Measurements from ENCODE around the gene SFXN2. TPM values are rescaled to one million over a fixed set of nuclear protein-coding genes. Genes with fewer than 3 reads are reported as not detected.

The SFXN2 gene
- total RNA-seq, 2 donors from 2014 or later = 9.7 to 27.6 TPM

DNA sequence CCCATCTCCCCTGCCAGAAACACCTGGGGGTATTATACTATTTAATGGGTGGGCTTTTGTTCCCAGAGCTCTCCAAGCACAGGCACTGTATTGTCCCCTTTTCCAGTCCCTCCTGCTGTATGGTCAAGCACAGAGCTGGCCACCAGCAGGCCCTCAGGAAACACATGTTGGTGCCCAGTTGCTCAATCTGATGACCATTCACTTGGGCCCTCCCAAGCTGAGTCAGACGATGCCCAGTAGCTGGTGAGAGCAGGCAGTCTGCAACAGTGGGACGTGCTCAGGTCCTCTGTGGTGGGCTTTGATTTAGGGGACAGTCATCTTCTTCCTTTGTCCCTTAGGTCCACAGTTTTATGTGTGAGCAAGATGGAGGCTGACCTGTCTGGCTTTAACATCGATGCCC, 11.8 kb downstream of the SFXN2 start:
- Histone ChIP-seq H3K27me3 (no peaks in the 10 kb centered on the region), H3K27ac (no peak overlapping the region), H3K9me3 (no peaks in the 10 kb centered on the region), H3K36me3 (no peaks in the 10 kb centered on the region), H3K9ac (ENCODE audit: low read depth in 2 of 2, low read length in 2 of 2) (no peak overlapping the region), H3K4me1 (no peaks in the 10 kb centered on the region), H3K4me3 (no peak overlapping the region)
- intact Hi-C loops (cut with DNase I) = loop anchor here (5.0 kb wide), 1 partner anchor 176 kb away; no protein-coding TSS in a partner anchor
- TF ChIP-seq, protein P1, sequence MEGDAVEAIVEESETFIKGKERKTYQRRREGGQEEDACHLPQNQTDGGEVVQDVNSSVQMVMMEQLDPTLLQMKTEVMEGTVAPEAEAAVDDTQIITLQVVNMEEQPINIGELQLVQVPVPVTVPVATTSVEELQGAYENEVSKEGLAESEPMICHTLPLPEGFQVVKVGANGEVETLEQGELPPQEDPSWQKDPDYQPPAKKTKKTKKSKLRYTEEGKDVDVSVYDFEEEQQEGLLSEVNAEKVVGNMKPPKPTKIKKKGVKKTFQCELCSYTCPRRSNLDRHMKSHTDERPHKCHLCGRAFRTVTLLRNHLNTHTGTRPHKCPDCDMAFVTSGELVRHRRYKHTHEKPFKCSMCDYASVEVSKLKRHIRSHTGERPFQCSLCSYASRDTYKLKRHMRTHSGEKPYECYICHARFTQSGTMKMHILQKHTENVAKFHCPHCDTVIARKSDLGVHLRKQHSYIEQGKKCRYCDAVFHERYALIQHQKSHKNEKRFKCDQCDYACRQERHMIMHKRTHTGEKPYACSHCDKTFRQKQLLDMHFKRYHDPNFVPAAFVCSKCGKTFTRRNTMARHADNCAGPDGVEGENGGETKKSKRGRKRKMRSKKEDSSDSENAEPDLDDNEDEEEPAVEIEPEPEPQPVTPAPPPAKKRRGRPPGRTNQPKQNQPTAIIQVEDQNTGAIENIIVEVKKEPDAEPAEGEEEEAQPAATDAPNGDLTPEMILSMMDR (IDR thresholded peaks at IDR 0.05) = no peak
- DNase-seq = no peak

GRCh38 chr10:102727037-102727818, 12.8 kb downstream of the SFXN2 start:
- H3K27ac ChIP-seq = no peak overlapping the region
- TF ChIP-seq, protein P1 (IDR thresholded peaks at IDR 0.05) = no peak
- no peaks in the 10 kb centered on the region for H3K36me3 ChIP-seq

GRCh38 chr10:102729029-102730026, 14.9 kb downstream of the SFXN2 start:
- intact Hi-C loops (cut with DNase I) = loop anchor here (5.0 kb wide), 2 partner anchors 103 to 173 kb away; no protein-coding TSS in a partner anchor
- DNase-seq = peak; percentile 84
- H3K4me1 ChIP-seq = no peaks in the 10 kb centered on the region
- TF ChIP-seq, protein P1 (IDR thresholded peaks at IDR 0.05) = peak; percentile 86
- no peak overlapping the region for H3K9ac ChIP-seq (ENCODE audit: low read depth in 2 of 2, low read length in 2 of 2)
- no peak overlapping the region for H3K4me3 ChIP-seq
- no peaks in the 10 kb centered on the region for H3K9me3 ChIP-seq
- no peaks in the 10 kb centered on the region for H3K36me3 ChIP-seq
- H3K27ac ChIP-seq = no peak overlapping the region
- no peaks in the 10 kb centered on the region for H3K27me3 ChIP-seq

More at GRCh38 chr10:102727037-102727818, 12.8 kb downstream of the SFXN2 start:
- H3K27me3 ChIP-seq = no peaks in the 10 kb centered on the region
- no peak overlapping the region for H3K4me3 ChIP-seq
- H3K9ac ChIP-seq (ENCODE audit: low read depth in 2 of 2, low read length in 2 of 2) = no peak overlapping the region
- H3K9me3 ChIP-seq = no peaks in the 10 kb centered on the region
- DNase-seq = no peak
- H3K4me1 ChIP-seq = no peaks in the 10 kb centered on the region
- intact Hi-C loops (cut with DNase I) = loop anchor here (5.0 kb wide), 1 partner anchor 175 kb away; no protein-coding TSS in a partner anchor

- Histone ChIP-seq H3K27ac (no peak overlapping the region), H3K9me3 (no peaks in the 10 kb centered on the region), H3K4me1 (no peaks in the 10 kb centered on the region), H3K4me3 (no peak overlapping the region), H3K36me3 (no peaks in the 10 kb centered on the region), H3K27me3 (no peaks in the 10 kb centered on the region), H3K9ac (ENCODE audit: low read depth in 2 of 2, low read length in 2 of 2) (no peak overlapping the region)
- TF ChIP-seq, protein P1 (IDR thresholded peaks at IDR 0.05) = no peak
- no peak for DNase-seq
- intact Hi-C loops (cut with DNase I) = loop anchor here (5.0 kb wide), 1 partner anchor 101 kb away; no protein-coding TSS in a partner anchor
Measured at GRCh38 chr10:102731222-102731800, 16.9 kb downstream of the SFXN2 start.

DNA sequence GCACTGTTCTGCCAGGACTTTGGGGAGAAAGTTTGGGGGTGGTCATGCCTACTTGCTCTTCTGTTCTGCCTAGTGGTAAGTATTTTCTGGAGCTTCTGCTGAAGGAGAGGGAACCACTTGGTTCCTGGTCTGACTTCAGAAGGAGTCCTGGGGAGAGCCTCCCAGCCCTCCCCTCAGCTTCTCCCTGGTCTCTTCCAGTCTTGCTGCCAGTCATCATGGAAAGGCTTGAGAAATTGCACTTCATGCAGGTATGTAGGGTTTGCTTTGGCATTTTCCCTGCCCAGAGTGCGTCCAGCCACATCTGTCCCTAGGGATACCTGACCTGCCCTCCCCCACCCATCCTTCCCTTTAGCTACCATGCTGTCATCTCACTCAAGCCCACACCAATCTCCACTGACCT, 18.2 kb downstream of the SFXN2 start:
- TF ChIP-seq, protein P1 (IDR thresholded peaks at IDR 0.05) = no peak
- Histone ChIP-seq H3K36me3 (no peaks in the 10 kb centered on the region), H3K9ac (ENCODE audit: low read depth in 2 of 2, low read length in 2 of 2) (no peak overlapping the region), H3K27me3 (no peaks in the 10 kb centered on the region), H3K9me3 (no peaks in the 10 kb centered on the region), H3K27ac (no peak overlapping the region), H3K4me3 (no peak overlapping the region), H3K4me1 (no peaks in the 10 kb centered on the region)
- intact Hi-C loops (cut with DNase I) = loop anchor here (5.0 kb wide), 1 partner anchor 100 kb away; no protein-coding TSS in a partner anchor
- no peak for DNase-seq
